Uterine smooth muscle cell (primary cell): Measurements from ENCODE around the gene ANXA3. TPM values are rescaled to one million over a fixed set of nuclear protein-coding genes. Genes with fewer than 3 reads are reported as not detected.

Experiments used
- total RNA-seq: library from RNA; depleted of rRNA; stranded (reverse); fragments of >200 nt; gene quantifications from 2 replicates; pipeline ENCODE4 v1.2.3, GENCODE V29; 2014

ANXA3 gene, protein sequence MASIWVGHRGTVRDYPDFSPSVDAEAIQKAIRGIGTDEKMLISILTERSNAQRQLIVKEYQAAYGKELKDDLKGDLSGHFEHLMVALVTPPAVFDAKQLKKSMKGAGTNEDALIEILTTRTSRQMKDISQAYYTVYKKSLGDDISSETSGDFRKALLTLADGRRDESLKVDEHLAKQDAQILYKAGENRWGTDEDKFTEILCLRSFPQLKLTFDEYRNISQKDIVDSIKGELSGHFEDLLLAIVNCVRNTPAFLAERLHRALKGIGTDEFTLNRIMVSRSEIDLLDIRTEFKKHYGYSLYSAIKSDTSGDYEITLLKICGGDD
- total RNA-seq, result 4.3 and 6.2 TPM in 2 replicates

DNA sequence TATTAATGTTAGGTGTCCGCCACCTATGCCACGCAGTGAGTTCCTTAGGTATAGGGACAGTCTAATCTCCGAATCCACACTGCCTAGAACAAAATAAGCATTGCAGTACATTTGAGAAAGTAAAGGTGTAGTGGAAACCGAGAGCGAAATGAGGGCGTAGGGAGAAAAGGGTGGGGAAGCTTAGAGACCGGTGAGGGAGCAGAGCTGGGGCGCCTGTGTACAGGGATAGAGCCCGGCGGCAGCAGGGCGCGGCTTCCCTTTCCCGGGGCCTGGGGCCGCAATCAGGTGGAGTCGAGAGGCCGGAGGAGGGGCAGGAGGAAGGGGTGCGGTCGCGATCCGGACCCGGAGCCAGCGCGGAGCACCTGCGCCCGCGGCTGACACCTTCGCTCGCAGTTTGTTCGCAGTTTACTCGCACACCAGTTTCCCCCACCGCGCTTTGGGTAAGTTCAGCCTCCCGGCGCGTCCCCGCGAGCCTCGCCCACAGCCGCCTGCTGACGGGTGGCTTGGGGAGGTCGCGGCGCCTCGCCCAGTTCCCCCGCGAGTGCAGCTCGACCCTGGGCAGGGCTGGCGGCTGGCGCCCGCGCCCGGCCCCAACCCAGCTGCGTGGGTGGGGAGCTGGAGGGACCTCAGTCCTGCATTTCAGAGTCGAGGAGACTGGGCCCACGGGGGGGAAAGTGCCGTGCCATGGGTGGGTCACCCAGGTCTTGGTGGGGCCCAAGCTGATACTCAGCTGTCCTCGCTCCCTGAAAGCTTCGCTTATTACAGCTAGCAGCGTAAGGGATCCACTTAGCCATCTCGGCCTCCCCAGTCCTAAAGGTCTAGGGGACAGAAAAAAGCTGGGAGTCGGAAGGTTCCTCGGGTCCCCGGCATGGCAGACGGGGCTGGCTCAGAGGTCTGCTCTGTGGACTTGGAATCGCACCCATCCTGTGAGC is at the start of gene ANXA3:
Gene ANXA3, plus strand, starts transcription at position 351 of the 932 bp plus-strand sequence. CDS start 2,704 bp downstream, outside the sequence.

Other genes with a start within 250 kb of the ANXA3 start
- gene BMP2K, start 224.6 kb downstream of the ANXA3 start, total RNA-seq, result 46.1 and 78.8 TPM in 2 replicates